CD14-positive monocyte (primary cell): ENCODE measurements around the gene WSB2. TPM values are rescaled to one million over a fixed set of nuclear protein-coding genes. Genes with fewer than 3 reads are reported as not detected.
"Not testable (repeated sequence)": the region's sequence is repeated elsewhere in the genome, so short reads cannot be mapped to it uniquely, and the experiment has no call there.

Source experiments
- DNase-seq, 3 donors: peaks; one replicate each; pipeline ENCODE4 v3.0.0-alpha.2; 2011 to 2022
- H2AFZ ChIP-seq: 2 replicates; pipeline ENCODE4 v1.6.0; 2012; ENCODE audit warnings: mild to moderate bottlenecking, low read depth, low read length, inconsistent platforms; ENCODE audit not compliant: insufficient read depth, poor library complexity, severe bottlenecking
- H3K27ac ChIP-seq, 2 donors: 1 replicate in 1 of 2; 2 replicates in 1 of 2; pipeline ENCODE4 v1.5.1; 2012 to 2013; ENCODE audit warnings: low read length in 2 of 2, control low read depth in 1 of 2, inconsistent platforms in 1 of 2, low read depth in 1 of 2, mild to moderate bottlenecking in 1 of 2
- H3K27me3 ChIP-seq, 2 donors: one replicate each; pipeline versions ENCODE4 v1.6.0 to v1.6.1; 2011 to 2013; ENCODE audit warnings: low read length in 2 of 2; ENCODE audit not compliant: control insufficient read depth in 2 of 2, insufficient read depth in 2 of 2
- H3K36me3 ChIP-seq, 2 donors: replicated peaks in 1 of 2; 1 replicate in 1 of 2; 2 replicates in 1 of 2; pipeline versions ENCODE4 v1.5.1 to v1.6.1; 2012 to 2013; ENCODE audit warnings: low read length in 2 of 2, control low read depth in 1 of 2, inconsistent platforms in 1 of 2, mild to moderate bottlenecking in 1 of 2; ENCODE audit not compliant: insufficient read depth in 2 of 2, control insufficient read depth in 1 of 2
- H3K4me1 ChIP-seq, 2 donors: 1 replicate in 1 of 2; 2 replicates in 1 of 2; pipeline versions ENCODE4 v1.5.1 to v1.6.1; 2012 to 2013; ENCODE audit warnings: low read length in 2 of 2, control low read depth in 1 of 2, inconsistent platforms in 1 of 2, mild to moderate bottlenecking in 1 of 2, moderate library complexity in 1 of 2; ENCODE audit not compliant: insufficient read depth in 2 of 2, control insufficient read depth in 1 of 2
- H3K4me2 ChIP-seq: replicated peaks from 2 replicates; pipeline ENCODE3; 2012; ENCODE audit warnings: low read length, moderate library complexity, mild to moderate bottlenecking; ENCODE audit not compliant: poor library complexity, severe bottlenecking; ENCODE audit errors: extremely low read depth
- H3K4me3 ChIP-seq, 3 experiments: fragments of 200-600 bp in 1 of 3; sonication (generic) in 1 of 3; replicated peaks in 1 of 3; 1 replicate in 2 of 3; 2 replicates in 1 of 3; pipeline ENCODE4 v1.5.1; 2011 to 2013; ENCODE audit warnings: low read length in 3 of 3, mild to moderate bottlenecking in 3 of 3, control low read depth in 2 of 3, low read depth in 2 of 3, inconsistent platforms in 1 of 3, moderate library complexity in 1 of 3
- H3K79me2 ChIP-seq: 2 replicates; pipeline ENCODE4 v1.6.0; 2012; ENCODE audit warnings: mild to moderate bottlenecking, control low read depth, inconsistent platforms, low read length, moderate library complexity; ENCODE audit not compliant: insufficient read depth
- H3K9ac ChIP-seq: 2 replicates; pipeline ENCODE4 v1.6.0; 2017; ENCODE audit warnings: low read length, mild to moderate bottlenecking; ENCODE audit not compliant: insufficient read depth, poor library complexity, severe bottlenecking
- H3K9me3 ChIP-seq, 2 donors: replicated peaks in 1 of 2; 1 replicate in 1 of 2; 2 replicates in 1 of 2; pipeline versions ENCODE4 v1.5.1 to v1.6.1; 2012 to 2013; ENCODE audit warnings: low read length in 2 of 2, control low read depth in 1 of 2; ENCODE audit not compliant: control insufficient read depth in 1 of 2, insufficient read depth in 1 of 2
- H4K20me1 ChIP-seq: 2 replicates; pipeline ENCODE4 v1.6.0; 2012; ENCODE audit warnings: mild to moderate bottlenecking, low read length, control low read depth, moderate library complexity; ENCODE audit not compliant: insufficient read depth
- H3K27ac Mint-ChIP-seq, 7 donors: one replicate each; pipeline ENCODE4 v1.8.0; 2020; ENCODE audit warnings: mild to moderate bottlenecking in 7 of 7, mixed read lengths in 7 of 7, moderate library complexity in 6 of 7, inconsistent platforms in 2 of 7
- H3K27me3 Mint-ChIP-seq, 3 donors: one replicate each; pipeline ENCODE4 v1.8.0; 2021 to 2022; ENCODE audit warnings: low read depth in 3 of 3, mild to moderate bottlenecking in 3 of 3, mixed read lengths in 3 of 3, moderate library complexity in 3 of 3, inconsistent platforms in 1 of 3
- H3K36me3 Mint-ChIP-seq, 2 donors: one replicate each; pipeline ENCODE4 v1.8.0; 2020; ENCODE audit warnings: mixed read lengths in 2 of 2, inconsistent platforms in 1 of 2, mild to moderate bottlenecking in 1 of 2
- H3K4me1 Mint-ChIP-seq: one replicate; pipeline ENCODE4 v1.8.0; 2020; ENCODE audit warnings: mild to moderate bottlenecking, mixed read lengths
- H3K4me3 Mint-ChIP-seq, 2 donors: one replicate each; pipeline ENCODE4 v1.8.0; 2020; ENCODE audit warnings: mild to moderate bottlenecking in 2 of 2, mixed read lengths in 2 of 2, moderate library complexity in 1 of 2
- H3K9me3 Mint-ChIP-seq, 7 donors: one replicate each; pipeline ENCODE4 v1.8.0; 2020 to 2022; ENCODE audit warnings: mixed read lengths in 7 of 7, mild to moderate bottlenecking in 6 of 7, moderate library complexity in 6 of 7, inconsistent platforms in 2 of 7
- CTCF ChIP-seq: fragments of 200-600 bp; IDR thresholded peaks from one replicate; pipeline ENCODE4 v1.8.0; 2022; ENCODE audit warnings: antibody characterized with exemption, mild to moderate bottlenecking
- WGBS: methylation state at CpG from one replicate; pipeline ENCODE4 v1.1.5; 2013; ENCODE audit warnings: missing lambda C conversion rate; ENCODE audit not compliant: insufficient coverage; 5-methylcytosine and 5-hydroxymethylcytosine counted together
- intact Hi-C, 2 donors: fragments of 100-400 bp; cut with micrococcal nuclease; formaldehyde crosslinking; loops; one replicate each; pipeline versions ENCODE4 v1.15.0 to v1.15.1; 2023
- polyA plus RNA-seq, 3 donors: library from polyadenylated mRNA; depleted of rRNA in 1 of 3; unstranded in 2 of 3; stranded (reverse) in 1 of 3; fragments of 300-500 nt in 2 of 3; fragments of >200 nt in 1 of 3; fragmentation: Illumina TruSeq in 2 of 3; gene quantifications; 1 replicate in 2 of 3; 2 replicates in 1 of 3; pipeline ENCODE4 v1.2.3, GENCODE V29; 2012 to 2021

Gene WSB2
- polyA plus RNA-seq, 3 donors = 25.4 to 36.3 (median 25.8) TPM

GRCh38 chr12:118089782-118090181 lies 28.8 kb upstream of the WSB2 start:
- H3K4me1 ChIP-seq = no peaks in the 10 kb centered on the region
- no peaks in the 10 kb centered on the region for H4K20me1 ChIP-seq
- no peak for TF ChIP-seq CTCF
- Mint-ChIP-seq H3K27ac (no peak overlapping the region), H3K4me3 (no peak overlapping the region), H3K4me1 (no peaks in the 10 kb centered on the region), H3K27me3 (no peaks in the 10 kb centered on the region), H3K36me3 (peaks cover 5 to 13% of the 10 kb centered on the region in 2 donors), H3K9me3 (no peaks in the 10 kb centered on the region)
- H3K4me3 ChIP-seq = no peak overlapping the region
- WGBS = 96% methylated on average over 9 of the region's 9 CpGs
- no peak overlapping the region for H3K4me2 ChIP-seq
- no peak overlapping the region for H3K9ac ChIP-seq
- H3K27ac ChIP-seq = no peak overlapping the region
- H3K79me2 ChIP-seq = no peaks in the 10 kb centered on the region
- intact Hi-C loops = no loop called here
- no peaks in the 10 kb centered on the region for H3K9me3 ChIP-seq
- no peak for DNase-seq
- no peaks in the 10 kb centered on the region for H3K27me3 ChIP-seq
- no peak overlapping the region for H2AFZ ChIP-seq
- H3K36me3 ChIP-seq = no peaks in the 10 kb centered on the region

- Mint-ChIP-seq H3K4me3 (no peak overlapping the region), H3K4me1 (no peaks in the 10 kb centered on the region), H3K27ac (no peak overlapping the region), H3K36me3 (peaks cover 11 to 34% of the 10 kb centered on the region in 2 donors), H3K9me3 (peaks cover 0 to 6% (median 4%) of the 10 kb centered on the region in 7 donors), H3K27me3 (peaks cover 0 to 4% (median 0%) of the 10 kb centered on the region in 3 donors)
- Histone ChIP-seq H3K4me3 (no peak overlapping the region), H3K27me3 (no peaks in the 10 kb centered on the region), H3K27ac (no peak overlapping the region), H4K20me1 (no peaks in the 10 kb centered on the region), H3K4me1 (no peaks in the 10 kb centered on the region), H3K9ac (no peak overlapping the region), H3K9me3 (no peaks in the 10 kb centered on the region), H3K4me2 (no peak overlapping the region), H3K79me2 (no peaks in the 10 kb centered on the region), H3K36me3 (peaks cover 0 to 23% of the 10 kb centered on the region in 2 donors), H2AFZ (no peak overlapping the region)
- WGBS = 96% methylated on average over 3 of the region's 9 CpGs
- no peak for TF ChIP-seq CTCF
- intact Hi-C loops = no loop called here
- DNase-seq = no peak
Measured at GRCh38 chr12:118082161-118082560, 21.2 kb upstream of the WSB2 start.

GRCh38 chr12:118081521-118081920 lies 20.5 kb upstream of the WSB2 start:
- H3K79me2 ChIP-seq, H3K4me1 Mint-ChIP-seq, H3K27me3 Mint-ChIP-seq, intact Hi-C loops, H3K9me3 Mint-ChIP-seq, H3K4me1 ChIP-seq, DNase-seq, H2AFZ ChIP-seq, H3K9me3 ChIP-seq, H3K4me3 Mint-ChIP-seq, H3K4me3 ChIP-seq, H4K20me1 ChIP-seq, H3K27me3 ChIP-seq, H3K9ac ChIP-seq, H3K27ac ChIP-seq, H3K4me2 ChIP-seq: not testable (repeated sequence)
- peaks cover 0 to 28% of the 10 kb centered on the region in 2 donors for H3K36me3 ChIP-seq
- Mint-ChIP-seq H3K36me3 (peaks cover 12 to 38% of the 10 kb centered on the region in 2 donors), H3K27ac (peak overlapping the region in 1 of 7 donors; percentile 52)
- WGBS = 100% methylated on average over 1 of the region's 9 CpGs
